Measurements from ENCODE around the gene EXT2. TPM values are rescaled to one million over a fixed set of nuclear protein-coding genes. Genes with fewer than 3 reads are reported as not detected.
A peak's percentile ranks its signal among the peaks of the same experiment; 100 is the strongest.

The EXT2 gene
- total RNA-seq, result 10 to 100 TPM; 44.2 to 50.3 (median 45.8) TPM
- total RNA-seq (2013), result 47.5 TPM

DNA sequence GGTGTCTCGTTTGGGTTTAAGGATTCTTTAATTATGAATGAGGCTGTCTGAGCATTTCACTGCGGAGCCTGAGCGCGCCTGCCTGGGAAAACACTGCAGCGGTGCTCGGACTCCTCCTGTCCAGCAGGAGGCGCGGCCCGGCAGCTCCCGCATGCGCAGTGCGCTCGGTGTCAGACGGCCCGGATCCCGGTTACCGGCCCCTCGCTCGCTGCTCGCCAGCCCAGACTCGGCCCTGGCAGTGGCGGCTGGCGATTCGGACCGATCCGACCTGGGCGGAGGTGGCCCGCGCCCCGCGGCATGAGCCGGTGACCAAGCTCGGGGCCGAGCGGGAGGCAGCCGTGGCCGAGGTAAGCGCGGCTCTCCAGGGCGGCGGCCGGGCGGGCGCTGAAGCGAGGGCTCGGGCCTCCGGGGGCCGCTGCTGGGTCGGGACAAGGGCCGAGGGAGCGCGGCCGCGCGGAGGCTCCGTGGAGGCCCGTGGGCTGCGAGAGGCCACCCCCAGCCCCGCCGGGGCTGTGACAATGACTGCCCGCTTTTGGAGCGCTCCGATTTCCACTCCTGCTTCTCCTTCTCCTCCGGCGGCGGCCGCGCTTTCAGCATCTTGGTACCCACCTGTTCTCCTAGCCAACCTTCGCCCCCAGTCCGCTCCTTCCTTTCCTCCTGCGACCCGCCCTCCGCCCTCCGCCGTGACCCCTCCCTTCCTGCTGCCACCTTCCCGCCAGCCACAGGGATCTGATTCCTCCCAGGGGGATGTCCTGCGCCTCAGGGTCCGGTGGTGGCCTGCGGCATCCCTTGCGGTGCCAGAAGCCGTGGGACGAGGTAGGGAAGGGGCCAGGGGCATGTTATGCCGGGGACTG is at the start of gene EXT2:
EXT2 (plus strand) TSS at position 173 of the 854 bp plus-strand sequence. CDS start 12,035 bp downstream, outside the sequence.
- TF ChIP-seq, protein P1, sequence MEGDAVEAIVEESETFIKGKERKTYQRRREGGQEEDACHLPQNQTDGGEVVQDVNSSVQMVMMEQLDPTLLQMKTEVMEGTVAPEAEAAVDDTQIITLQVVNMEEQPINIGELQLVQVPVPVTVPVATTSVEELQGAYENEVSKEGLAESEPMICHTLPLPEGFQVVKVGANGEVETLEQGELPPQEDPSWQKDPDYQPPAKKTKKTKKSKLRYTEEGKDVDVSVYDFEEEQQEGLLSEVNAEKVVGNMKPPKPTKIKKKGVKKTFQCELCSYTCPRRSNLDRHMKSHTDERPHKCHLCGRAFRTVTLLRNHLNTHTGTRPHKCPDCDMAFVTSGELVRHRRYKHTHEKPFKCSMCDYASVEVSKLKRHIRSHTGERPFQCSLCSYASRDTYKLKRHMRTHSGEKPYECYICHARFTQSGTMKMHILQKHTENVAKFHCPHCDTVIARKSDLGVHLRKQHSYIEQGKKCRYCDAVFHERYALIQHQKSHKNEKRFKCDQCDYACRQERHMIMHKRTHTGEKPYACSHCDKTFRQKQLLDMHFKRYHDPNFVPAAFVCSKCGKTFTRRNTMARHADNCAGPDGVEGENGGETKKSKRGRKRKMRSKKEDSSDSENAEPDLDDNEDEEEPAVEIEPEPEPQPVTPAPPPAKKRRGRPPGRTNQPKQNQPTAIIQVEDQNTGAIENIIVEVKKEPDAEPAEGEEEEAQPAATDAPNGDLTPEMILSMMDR (IDR thresholded peaks at IDR 0.05), result peak; percentile 93
- no peaks in the 10 kb centered on the region for H3K9me3 ChIP-seq (ENCODE audit: control insufficient read depth, insufficient read depth, low read length)
- Mint-ChIP-seq H3K36me3 (no peaks in the 10 kb centered on the region), H3K4me3 (peak within 1 kb of the TSS; percentile 87), H3K4me1 (peaks cover 27 to 52% of the 10 kb centered on the region in 2 donors), H3K27me3 (ENCODE audit: low read depth in 2 of 2) (no peaks in the 10 kb centered on the region), H3K9me3 (no peaks in the 10 kb centered on the region), H3K27ac (peak within 1 kb of the TSS; percentile 17 to 76)
- WGBS (ENCODE audit: insufficient coverage), result under 1% methylated on average over 83 of the region's 83 CpGs
- peak within 1 kb of the TSS; percentile 68 for H3K4me3 ChIP-seq (ENCODE audit: low read length)
- ATAC-seq (peak; percentile 93 to 95 (median 94)), DNase-seq (peak; percentile 86 to 93)
- H3K4me1 ChIP-seq (ENCODE audit: control insufficient read depth, insufficient read depth, low read length), result peaks cover 17% of the 10 kb centered on the region
- H3K36me3 ChIP-seq (ENCODE audit: control insufficient read depth, insufficient read depth, low read length), result no peaks in the 10 kb centered on the region
- intact Hi-C loops (cut with micrococcal nuclease), result loop anchor here (2.0 kb wide), 1 partner anchor 29 kb away; the partner anchor contains the start of gene ACCS
- no peaks in the 10 kb centered on the region for H3K27me3 ChIP-seq (ENCODE audit: control insufficient read depth, insufficient read depth, low read length)
- H3K27ac ChIP-seq (ENCODE audit: low read length), result no peak within 1 kb of the TSS

DNA sequence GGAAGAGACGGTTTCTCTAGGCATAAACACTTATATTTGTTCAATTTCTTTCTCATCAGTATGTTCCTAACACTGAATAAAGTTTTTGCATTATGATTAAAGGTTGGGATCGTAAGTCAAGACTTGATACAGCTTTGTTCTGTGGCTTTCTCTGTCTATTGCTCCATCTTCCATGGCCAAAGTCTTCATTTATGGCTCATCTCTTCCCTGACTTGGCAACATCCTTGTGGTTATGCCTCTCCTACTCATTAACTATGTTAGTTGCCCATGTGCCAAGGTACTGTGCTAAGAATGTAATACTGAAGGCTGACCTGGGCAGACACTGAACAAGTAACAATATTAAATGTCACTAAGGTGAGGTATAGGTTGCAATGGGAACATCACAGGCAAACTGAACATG is 49.3 kb upstream of the EXT2 start:
- Histone ChIP-seq H3K4me3 (ENCODE audit: low read length) (no peak overlapping the region), H3K4me1 (ENCODE audit: control insufficient read depth, insufficient read depth, low read length) (no peaks in the 10 kb centered on the region), H3K27me3 (ENCODE audit: control insufficient read depth, insufficient read depth, low read length) (no peaks in the 10 kb centered on the region), H3K9me3 (ENCODE audit: control insufficient read depth, insufficient read depth, low read length) (no peaks in the 10 kb centered on the region), H3K36me3 (ENCODE audit: control insufficient read depth, insufficient read depth, low read length) (no peaks in the 10 kb centered on the region), H3K27ac (ENCODE audit: low read length) (no peak overlapping the region)
- Mint-ChIP-seq H3K27ac (no peak overlapping the region), H3K27me3 (ENCODE audit: low read depth in 2 of 2) (peaks cover 4 to 29% of the 10 kb centered on the region in 2 donors), H3K9me3 (peaks cover 2% of the 10 kb centered on the region in 2 donors), H3K4me3 (no peak overlapping the region), H3K4me1 (no peaks in the 10 kb centered on the region), H3K36me3 (no peaks in the 10 kb centered on the region)
- ATAC-seq (no peak), DNase-seq (no peak)
- TF ChIP-seq, protein P1 (IDR thresholded peaks at IDR 0.05), result no peak
- intact Hi-C loops (cut with micrococcal nuclease), result no loop called here
- 77% methylated on average over 2 of the region's 2 CpGs for WGBS (ENCODE audit: insufficient coverage)

DNA sequence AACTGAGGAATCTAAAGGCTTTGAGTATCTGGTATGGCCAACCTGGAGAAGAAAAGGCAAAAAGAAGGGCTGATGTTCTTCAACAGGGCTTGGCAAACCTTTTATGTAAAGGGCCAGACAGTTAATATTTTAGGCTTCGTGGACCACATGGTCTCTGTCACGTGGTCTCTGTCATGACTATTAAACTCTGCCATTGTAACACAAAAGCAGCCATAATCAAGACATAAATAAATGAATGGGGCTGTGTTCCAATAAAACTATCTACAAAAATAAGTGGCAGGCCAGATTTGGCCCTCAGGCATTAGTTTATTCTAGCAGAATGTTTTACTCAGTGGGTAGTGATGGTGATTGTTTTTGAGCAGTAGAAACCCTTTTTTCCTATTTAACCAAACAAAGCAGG is 48.2 kb upstream of the EXT2 start:
- H3K4me1 ChIP-seq (ENCODE audit: control insufficient read depth, insufficient read depth, low read length), result no peaks in the 10 kb centered on the region
- H3K9me3 ChIP-seq (ENCODE audit: control insufficient read depth, insufficient read depth, low read length), result no peaks in the 10 kb centered on the region
- no peak for DNase-seq
- intact Hi-C loops (cut with micrococcal nuclease), result no loop called here
- ATAC-seq, result no peak
- no peak overlapping the region for H3K27ac ChIP-seq (ENCODE audit: low read length)
- H3K4me3 ChIP-seq (ENCODE audit: low read length), result no peak overlapping the region
- Mint-ChIP-seq H3K4me1 (no peaks in the 10 kb centered on the region), H3K4me3 (no peak overlapping the region), H3K36me3 (no peaks in the 10 kb centered on the region), H3K27ac (no peak overlapping the region), H3K9me3 (no peaks in the 10 kb centered on the region), H3K27me3 (ENCODE audit: low read depth in 2 of 2) (peaks cover 4 to 29% of the 10 kb centered on the region in 2 donors)
- no peaks in the 10 kb centered on the region for H3K36me3 ChIP-seq (ENCODE audit: control insufficient read depth, insufficient read depth, low read length)
- 83% methylated on average over 2 of the region's 2 CpGs for WGBS (ENCODE audit: insufficient coverage)
- no peaks in the 10 kb centered on the region for H3K27me3 ChIP-seq (ENCODE audit: control insufficient read depth, insufficient read depth, low read length)
- TF ChIP-seq, protein P1 (IDR thresholded peaks at IDR 0.05), result no peak

Measured in natural killer cell (primary cell).